Lower lobe of right lung (tissue), 2 donors: ENCODE measurements around the gene EXO1. TPM values are rescaled to one million over a fixed set of nuclear protein-coding genes. Genes with fewer than 3 reads are reported as not detected.

Experiments used
- ATAC-seq, 2 donors: fragments of 200-7000 bp; cut with Tn5 transposase; one replicate each; pipeline ENCODE4 v1.9.1; 2020 to 2022; ENCODE audit warnings: mild to moderate bottlenecking in 2 of 2, moderate library complexity in 2 of 2
- DNase-seq: peaks from one replicate; pipeline ENCODE4 v3.0.0-alpha.2; 2020
- H3K27ac ChIP-seq: fragments of 200-600 bp; one replicate; pipeline ENCODE4 v1.8.0; 2022
- H3K27me3 ChIP-seq: fragments of 200-600 bp; one replicate; pipeline ENCODE4 v1.8.0; 2022; ENCODE audit warnings: low read depth
- H3K36me3 ChIP-seq: fragments of 200-600 bp; one replicate; pipeline ENCODE4 v1.8.0; 2022; ENCODE audit warnings: mild to moderate bottlenecking
- H3K4me1 ChIP-seq: fragments of 200-600 bp; one replicate; pipeline ENCODE4 v1.8.0; 2022
- H3K4me3 ChIP-seq: fragments of 200-600 bp; one replicate; pipeline ENCODE4 v1.8.0; 2022; ENCODE audit warnings: mild to moderate bottlenecking
- H3K9me3 ChIP-seq: fragments of 200-600 bp; one replicate; pipeline ENCODE4 v1.8.0; 2022
- intact Hi-C: fragments of 100-400 bp; cut with DNase I; formaldehyde crosslinking; loops from one replicate; pipeline ENCODE4 v1.11.0; 2022
- total RNA-seq: library from RNA; stranded (reverse); fragmentation: NEBNext Ultra II Directional; extraction: Animal tissue kit (Norgen Biotek cat#: 25700); gene quantifications from one replicate; pipeline ENCODE4 v1.2.1, GENCODE V29; 2021
- TF ChIP-seq, protein P1 (sequence below): fragments of 200-600 bp; IDR thresholded peaks from one replicate; pipeline ENCODE4 v1.8.0; 2022; ENCODE audit warnings: antibody characterized with exemption, mild to moderate bottlenecking
- donor health status: DM: no; HTN: yes; CAD: no; lungs with severe emphysema.

Gene EXO1
- total RNA-seq, 1 donor from 2014 or later, result 1.4 TPM

DNA sequence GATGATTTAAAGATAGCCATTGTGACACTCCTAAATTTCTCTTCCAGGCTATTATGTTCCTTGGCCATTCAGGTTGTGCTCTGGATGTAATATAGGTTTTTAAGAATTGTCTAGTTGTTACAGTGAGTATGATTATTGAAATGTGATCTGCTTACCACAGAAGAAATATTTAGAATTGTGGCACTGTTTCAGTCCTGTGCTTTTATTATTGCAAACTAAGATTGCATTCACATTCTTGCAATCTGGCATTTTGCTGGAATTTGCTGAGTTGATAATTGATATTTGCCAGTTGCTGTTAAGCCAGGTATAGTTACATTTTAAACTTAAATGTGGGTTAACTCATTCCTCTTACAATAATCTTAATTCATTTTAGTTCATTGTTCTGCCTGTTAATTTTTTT lies 22.3 kb downstream of the EXO1 start:
- intact Hi-C loops, result no loop called here
- no peak for DNase-seq
- Histone ChIP-seq H3K4me3 (no peak overlapping the region), H3K27ac (no peak overlapping the region), H3K27me3 (no peaks in the 10 kb centered on the region), H3K9me3 (no peaks in the 10 kb centered on the region), H3K36me3 (no peaks in the 10 kb centered on the region), H3K4me1 (no peaks in the 10 kb centered on the region)
- no peak for ATAC-seq
- TF ChIP-seq, protein P1, sequence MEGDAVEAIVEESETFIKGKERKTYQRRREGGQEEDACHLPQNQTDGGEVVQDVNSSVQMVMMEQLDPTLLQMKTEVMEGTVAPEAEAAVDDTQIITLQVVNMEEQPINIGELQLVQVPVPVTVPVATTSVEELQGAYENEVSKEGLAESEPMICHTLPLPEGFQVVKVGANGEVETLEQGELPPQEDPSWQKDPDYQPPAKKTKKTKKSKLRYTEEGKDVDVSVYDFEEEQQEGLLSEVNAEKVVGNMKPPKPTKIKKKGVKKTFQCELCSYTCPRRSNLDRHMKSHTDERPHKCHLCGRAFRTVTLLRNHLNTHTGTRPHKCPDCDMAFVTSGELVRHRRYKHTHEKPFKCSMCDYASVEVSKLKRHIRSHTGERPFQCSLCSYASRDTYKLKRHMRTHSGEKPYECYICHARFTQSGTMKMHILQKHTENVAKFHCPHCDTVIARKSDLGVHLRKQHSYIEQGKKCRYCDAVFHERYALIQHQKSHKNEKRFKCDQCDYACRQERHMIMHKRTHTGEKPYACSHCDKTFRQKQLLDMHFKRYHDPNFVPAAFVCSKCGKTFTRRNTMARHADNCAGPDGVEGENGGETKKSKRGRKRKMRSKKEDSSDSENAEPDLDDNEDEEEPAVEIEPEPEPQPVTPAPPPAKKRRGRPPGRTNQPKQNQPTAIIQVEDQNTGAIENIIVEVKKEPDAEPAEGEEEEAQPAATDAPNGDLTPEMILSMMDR, result no peak

DNA sequence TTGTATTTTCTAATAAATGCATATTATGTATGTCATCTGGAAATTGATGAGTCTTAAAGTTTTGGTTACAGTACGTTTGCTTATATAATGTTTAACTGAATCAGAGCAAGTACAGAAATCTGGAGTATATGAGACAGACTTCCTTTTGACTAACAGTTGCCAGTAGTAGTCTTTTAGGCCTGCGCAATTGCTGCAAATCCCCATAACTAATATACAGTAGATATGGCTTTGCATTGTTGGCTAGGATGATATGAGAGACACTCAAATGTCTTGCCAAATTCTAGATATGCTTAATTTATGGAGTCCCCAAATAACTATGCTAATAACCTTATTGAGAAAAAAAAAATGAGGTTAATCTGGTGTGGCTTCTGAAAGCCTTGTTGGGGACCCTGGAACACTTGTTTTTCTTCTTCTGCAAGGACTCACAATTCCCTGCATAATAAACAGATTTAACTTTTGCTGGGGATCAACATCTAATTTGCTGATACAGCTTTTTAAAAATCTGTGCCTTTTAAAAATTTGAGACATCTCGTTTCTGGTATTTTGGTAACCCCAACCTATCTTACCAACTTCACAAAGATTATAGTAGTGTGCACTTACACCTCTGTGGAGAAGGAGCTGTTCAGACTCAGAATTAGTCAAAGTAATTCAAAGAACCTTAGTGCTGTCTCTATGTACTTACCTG lies 22.9 kb downstream of the EXO1 start:
- H3K36me3 ChIP-seq, result no peaks in the 10 kb centered on the region
- no peaks in the 10 kb centered on the region for H3K4me1 ChIP-seq
- ATAC-seq, result no peak
- H3K4me3 ChIP-seq, result no peak overlapping the region
- TF ChIP-seq, protein P1, result no peak
- no peaks in the 10 kb centered on the region for H3K9me3 ChIP-seq
- no peak for DNase-seq
- H3K27me3 ChIP-seq, result no peaks in the 10 kb centered on the region
- intact Hi-C loops, result no loop called here
- H3K27ac ChIP-seq, result no peak overlapping the region

DNA sequence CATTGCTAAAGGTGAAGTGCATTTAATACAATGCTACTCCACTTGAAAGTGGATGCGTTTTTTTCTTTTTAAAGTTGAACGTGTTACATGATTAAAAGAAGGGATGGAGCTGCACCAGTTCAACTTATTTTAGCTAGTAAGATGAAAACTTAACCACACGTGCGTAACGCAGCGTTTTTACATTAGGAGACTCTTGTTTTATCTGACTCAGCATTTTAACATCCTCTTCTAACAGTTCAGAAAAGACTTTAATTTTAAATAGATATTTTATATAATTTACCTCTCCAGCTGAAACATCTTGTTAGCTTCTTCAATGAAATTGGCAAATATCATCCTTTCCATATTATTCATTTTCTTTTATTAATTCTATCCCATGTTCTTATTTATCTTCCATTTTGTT lies 33.4 kb downstream of the EXO1 start:
- no peaks in the 10 kb centered on the region for H3K27me3 ChIP-seq
- no peak for DNase-seq
- H3K4me1 ChIP-seq, result no peaks in the 10 kb centered on the region
- TF ChIP-seq, protein P1, result no peak
- intact Hi-C loops, result no loop called here
- H3K36me3 ChIP-seq, result no peaks in the 10 kb centered on the region
- no peak for ATAC-seq
- H3K27ac ChIP-seq, result no peak overlapping the region
- no peak overlapping the region for H3K4me3 ChIP-seq
- no peaks in the 10 kb centered on the region for H3K9me3 ChIP-seq

DNA sequence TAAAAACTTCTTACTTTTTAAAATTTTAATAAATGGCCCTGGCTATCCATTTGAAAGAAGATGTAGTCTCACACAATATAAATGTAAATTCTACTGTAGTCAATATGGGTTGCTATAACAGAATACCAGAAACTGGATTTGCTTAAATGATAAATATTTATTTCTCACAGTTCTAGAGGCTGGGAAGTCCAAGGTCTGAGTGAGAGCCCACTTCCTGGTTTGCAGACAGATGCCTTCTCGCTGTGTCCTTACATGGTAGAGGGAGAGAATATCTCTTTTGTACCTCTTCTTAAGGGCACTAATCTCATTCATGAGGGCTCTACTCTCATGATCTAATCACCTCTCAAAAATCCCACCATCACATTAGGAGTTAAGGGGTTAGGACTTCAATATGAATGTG lies 35.2 kb downstream of the EXO1 start:
- H3K9me3 ChIP-seq, result no peaks in the 10 kb centered on the region
- intact Hi-C loops, result no loop called here
- no peaks in the 10 kb centered on the region for H3K4me1 ChIP-seq
- no peak overlapping the region for H3K27ac ChIP-seq
- no peak overlapping the region for H3K4me3 ChIP-seq
- no peak for DNase-seq
- ATAC-seq, result no peak
- no peaks in the 10 kb centered on the region for H3K36me3 ChIP-seq
- TF ChIP-seq, protein P1, result no peak
- H3K27me3 ChIP-seq, result no peaks in the 10 kb centered on the region

DNA sequence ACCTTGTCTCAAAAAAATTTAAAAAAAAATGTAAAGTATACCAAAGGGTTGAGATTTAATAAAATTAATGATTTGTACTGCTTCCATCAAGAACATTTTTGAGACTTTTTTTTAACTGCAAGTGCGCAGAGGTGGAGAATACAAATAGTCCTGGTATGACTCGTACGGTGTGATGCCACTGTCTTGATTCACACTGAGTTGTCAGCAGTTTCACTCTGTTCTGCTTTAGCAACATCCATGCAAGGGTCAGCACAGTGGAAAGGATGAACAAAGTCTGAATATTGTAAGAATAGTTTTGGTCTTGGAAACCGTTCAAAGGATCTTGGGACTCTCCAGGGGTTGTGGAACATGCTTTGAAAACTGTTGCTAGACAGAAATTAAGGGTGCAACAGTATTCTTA lies 40.2 kb downstream of the EXO1 start:
- ATAC-seq, result no peak
- Histone ChIP-seq H3K4me1 (no peaks in the 10 kb centered on the region), H3K4me3 (no peak overlapping the region), H3K27ac (no peak overlapping the region), H3K27me3 (no peaks in the 10 kb centered on the region), H3K36me3 (no peaks in the 10 kb centered on the region), H3K9me3 (no peaks in the 10 kb centered on the region)
- TF ChIP-seq, protein P1, result no peak
- intact Hi-C loops, result no loop called here
- no peak for DNase-seq

DNA sequence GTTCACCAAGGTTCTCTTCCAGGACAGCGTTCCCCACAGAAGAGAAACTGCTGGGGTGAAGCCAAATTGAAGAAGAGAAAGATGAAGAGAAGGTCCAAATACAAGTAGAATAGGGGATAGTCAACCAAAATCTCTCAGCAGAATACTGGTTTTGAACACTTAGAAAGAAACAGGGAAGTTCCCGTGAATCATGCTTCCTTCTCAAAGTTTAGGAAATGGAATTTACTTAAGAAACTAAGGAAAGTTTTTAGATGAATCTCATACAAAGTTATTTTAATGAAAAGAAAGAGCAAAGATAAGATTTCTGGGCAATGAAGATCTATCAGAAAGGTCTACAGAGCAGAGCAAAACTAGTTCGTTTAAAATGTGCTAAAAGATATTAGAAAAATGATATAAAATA lies 43.3 kb downstream of the EXO1 start:
- no peak for ATAC-seq
- intact Hi-C loops, result no loop called here
- TF ChIP-seq, protein P1, result no peak
- Histone ChIP-seq H3K27me3 (no peaks in the 10 kb centered on the region), H3K4me3 (no peak overlapping the region), H3K4me1 (no peaks in the 10 kb centered on the region), H3K27ac (no peak overlapping the region), H3K9me3 (no peaks in the 10 kb centered on the region), H3K36me3 (no peaks in the 10 kb centered on the region)
- DNase-seq, result no peak
